Kidney (tissue), 14 donors: ENCODE results near the gene C11orf21. TPM values are rescaled to one million over a fixed set of nuclear protein-coding genes. Genes with fewer than 3 reads are reported as not detected.

ENCODE experiments used
- DNase-seq, 5 donors: peaks; one replicate each; pipeline ENCODE4 v3.0.0-alpha.2; 2013 to 2020
- FAIRE-seq: peaks from 2 replicates; lab custom pipeline; 2012; peaks lifted over from hg19 to GRCh38; lab: Jason Lieb, UNC
- H3K27ac ChIP-seq, 2 donors: one replicate each; pipeline ENCODE4 v1.7.0; 2013; ENCODE audit warnings: low read depth in 2 of 2, low read length in 2 of 2, inconsistent platforms in 1 of 2
- H3K27me3 ChIP-seq: one replicate; pipeline ENCODE4 v1.7.1; 2013; ENCODE audit warnings: low read length, inconsistent platforms; ENCODE audit not compliant: control insufficient read depth, insufficient read depth
- H3K36me3 ChIP-seq, 3 donors: one replicate each; pipeline versions ENCODE4 v1.7.0 to v1.7.1; 2013; ENCODE audit warnings: low read length in 3 of 3, control low read depth in 1 of 3, inconsistent platforms in 1 of 3; ENCODE audit not compliant: insufficient read depth in 3 of 3, control insufficient read depth in 2 of 3
- H3K4me1 ChIP-seq, 3 donors: one replicate each; pipeline versions ENCODE4 v1.7.0 to v1.7.1; 2013; ENCODE audit warnings: low read length in 3 of 3, inconsistent platforms in 1 of 3, low read depth in 1 of 3; ENCODE audit not compliant: control insufficient read depth in 2 of 3, insufficient read depth in 2 of 3
- H3K4me3 ChIP-seq, 3 donors: one replicate each; pipeline versions ENCODE4 v1.7.0 to v1.8.1; 2013; ENCODE audit warnings: low read length in 3 of 3, control low read depth in 1 of 3, inconsistent platforms in 1 of 3
- H3K9ac ChIP-seq, 3 donors: one replicate each; pipeline versions ENCODE4 v1.7.0 to v1.7.1; 2013; ENCODE audit warnings: low read length in 3 of 3, control low read depth in 1 of 3, inconsistent platforms in 1 of 3
- H3K9me3 ChIP-seq, 3 donors: one replicate each; pipeline versions ENCODE4 v1.7.0 to v1.7.1; 2013; ENCODE audit warnings: low read length in 3 of 3, control low read depth in 1 of 3, inconsistent platforms in 1 of 3; ENCODE audit not compliant: control insufficient read depth in 2 of 3, insufficient read depth in 1 of 3
- CTCF ChIP-seq: IDR thresholded peaks from 3 replicates; pipeline ENCODE4 v1.5.1; 2012; ENCODE audit warnings: mild to moderate bottlenecking, moderate library complexity, borderline replicate concordance; ENCODE audit not compliant: insufficient read depth; ENCODE audit errors: extremely low read depth
- intact Hi-C: fragments of 100-400 bp; cut with DNase I; formaldehyde crosslinking; loops from one replicate; pipeline ENCODE4 v1.11.1; 2022
- polyA plus RNA-seq: library from polyadenylated mRNA; stranded (reverse); fragments of 350-450 nt; fragmentation: Illumina TruSeq; extraction: RNeasy Lipid Tissue Mini Kit (QIAGEN cat#74804); gene quantifications from one replicate; pipeline ENCODE4 v1.2.3, GENCODE V29; 2014; ENCODE audit warnings: low read depth, low replicate concordance; ENCODE audit not compliant: insufficient read depth
- total RNA-seq: library from RNA; stranded (reverse); fragmentation: NEBNext Ultra II Directional; extraction: Animal tissue kit (Norgen Biotek cat#: 25700); gene quantifications from one replicate; pipeline ENCODE4 v1.2.1, GENCODE V29; 2021
- donor health status: control.
- donor health status: control.
- donor health status: control.
- donor health status: control.
- donor health status: control.
- donor health status: DM: yes; HTN: yes; CAD: no.
- donor health status: Normal renal cell carcinoma (clear cell type).

Gene C11orf21
- total and polyA plus RNA-seq, 2 donors from 2014 or later: 0.17 to 4.9 TPM

- no peak for TF ChIP-seq CTCF
These were observed 45.3 kb downstream of the C11orf21 start for GRCh38 chr11:2256293-2256913.

GRCh38 chr11:2252018-2252417 is 49.7 kb downstream of the C11orf21 start:
- Histone ChIP-seq H3K36me3 (no peaks in the 10 kb centered on the region), H3K9me3 (no peaks in the 10 kb centered on the region), H3K27ac (no peak overlapping the region), H3K4me1 (peaks cover 0 to 5% (median 4%) of the 10 kb centered on the region in 3 donors), H3K4me3 (no peak overlapping the region), H3K27me3 (no peaks in the 10 kb centered on the region), H3K9ac (no peak overlapping the region)
- intact Hi-C loops: no loop called here
- no peak for TF ChIP-seq CTCF
- no peak for FAIRE-seq
- no peak for DNase-seq

More at GRCh38 chr11:2256293-2256913, 45.3 kb downstream of the C11orf21 start:
- no peaks in the 10 kb centered on the region for H3K9me3 ChIP-seq
- no peak for FAIRE-seq
- no peak for DNase-seq
- intact Hi-C loops: no loop called here
- H3K27ac ChIP-seq: no peak overlapping the region
- H3K9ac ChIP-seq: no peak overlapping the region
- no peaks in the 10 kb centered on the region for H3K36me3 ChIP-seq
- peaks cover 0 to 7% (median 5%) of the 10 kb centered on the region in 3 donors for H3K4me1 ChIP-seq
- H3K4me3 ChIP-seq: no peak overlapping the region
- no peaks in the 10 kb centered on the region for H3K27me3 ChIP-seq

GRCh38 chr11:2251138-2251537 is 50.6 kb downstream of the C11orf21 start:
- Histone ChIP-seq H3K27me3 (no peaks in the 10 kb centered on the region), H3K9me3 (no peaks in the 10 kb centered on the region), H3K27ac (no peak overlapping the region), H3K4me3 (no peak overlapping the region), H3K9ac (no peak overlapping the region), H3K4me1 (no peaks in the 10 kb centered on the region), H3K36me3 (no peaks in the 10 kb centered on the region)
- intact Hi-C loops: no loop called here
- no peak for FAIRE-seq
- DNase-seq: no peak
- TF ChIP-seq CTCF: no peak

GRCh38 chr11:2250485-2250884 is 51.2 kb downstream of the C11orf21 start:
- H3K9me3 ChIP-seq: no peaks in the 10 kb centered on the region
- H3K4me3 ChIP-seq: no peak overlapping the region
- H3K27ac ChIP-seq: no peak overlapping the region
- no peak for TF ChIP-seq CTCF
- H3K4me1 ChIP-seq: no peaks in the 10 kb centered on the region
- DNase-seq: no peak
- H3K27me3 ChIP-seq: no peaks in the 10 kb centered on the region
- H3K9ac ChIP-seq: no peak overlapping the region
- H3K36me3 ChIP-seq: no peaks in the 10 kb centered on the region
- intact Hi-C loops: no loop called here
- FAIRE-seq: no peak
